GM23338 (cell line): ENCODE data around the gene PITPNC1. TPM values are rescaled to one million over a fixed set of nuclear protein-coding genes. Genes with fewer than 3 reads are reported as not detected.

Source experiments
- ATAC-seq: fragments of 200-7000 bp; cut with Tn5 transposase; 3 replicates; pipeline ENCODE4 v1.9.1; 2020
- DNase-seq: peaks from one replicate; pipeline ENCODE4 v3.0.0-alpha.2; 2015; ENCODE audit warnings: low spot score
- H2AFZ ChIP-seq: fragments of 200-600 bp; sonication (generic); 2 replicates; pipeline ENCODE4 v1.8.0; 2016; ENCODE audit warnings: antibody characterized with exemption, mild to moderate bottlenecking, moderate library complexity
- H3F3A ChIP-seq: fragments of 200-600 bp; sonication (generic); replicated peaks from 2 replicates; pipeline ENCODE4 v1.8.0; 2017; ENCODE audit warnings: antibody characterized with exemption, mixed run types, low read depth
- H3K27ac ChIP-seq: fragments of 200-600 bp; sonication (generic); 2 replicates; pipeline ENCODE4 v1.6.1; 2016; ENCODE audit warnings: low read depth
- H3K27me3 ChIP-seq: fragments of 200-600 bp; sonication (generic); 2 replicates; pipeline ENCODE4 v1.8.0; 2016; ENCODE audit warnings: mild to moderate bottlenecking, mixed run types, moderate library complexity; ENCODE audit not compliant: insufficient read depth
- H3K36me3 ChIP-seq: fragments of 200-600 bp; sonication (generic); 2 replicates; pipeline ENCODE4 v1.8.0; 2016; ENCODE audit warnings: mild to moderate bottlenecking; ENCODE audit not compliant: insufficient read depth
- H3K4me1 ChIP-seq: fragments of 200-600 bp; sonication (generic); 2 replicates; pipeline ENCODE4 v1.8.0; 2016; ENCODE audit warnings: mild to moderate bottlenecking, moderate library complexity; ENCODE audit not compliant: insufficient read depth
- H3K4me2 ChIP-seq: fragments of 200-600 bp; sonication (generic); 2 replicates; pipeline ENCODE4 v1.7.1; 2017; ENCODE audit warnings: mixed run types
- H3K4me3 ChIP-seq: fragments of 200-600 bp; sonication (generic); 2 replicates; pipeline ENCODE4 v1.6.1; 2016; ENCODE audit warnings: mixed run types
- H3K79me2 ChIP-seq: fragments of 200-600 bp; sonication (generic); replicated peaks from 2 replicates; pipeline ENCODE4 v1.8.0; 2017; ENCODE audit warnings: mild to moderate bottlenecking; ENCODE audit not compliant: insufficient read depth
- H3K9me2 ChIP-seq: fragments of 200-600 bp; sonication (generic); 2 replicates; pipeline ENCODE4 v1.8.0; 2017; ENCODE audit not compliant: insufficient read depth
- H4K20me1 ChIP-seq: fragments of 200-600 bp; sonication (generic); replicated peaks from 2 replicates; pipeline ENCODE4 v1.8.0; 2017; ENCODE audit warnings: mild to moderate bottlenecking; ENCODE audit not compliant: insufficient read depth
- H3K27ac Mint-ChIP-seq: 2 replicates; pipeline ENCODE4 v1.8.0; 2020; ENCODE audit warnings: inconsistent platforms, mild to moderate bottlenecking, moderate library complexity, mixed read lengths
- H3K27me3 Mint-ChIP-seq: 3 replicates; pipeline ENCODE4 v1.8.0; 2022; ENCODE audit warnings: low read depth, mild to moderate bottlenecking, moderate library complexity, mixed read lengths, inconsistent platforms; ENCODE audit not compliant: insufficient read depth, poor library complexity
- H3K36me3 Mint-ChIP-seq: 3 replicates; pipeline ENCODE4 v1.8.0; 2021; ENCODE audit warnings: low read depth, mild to moderate bottlenecking, inconsistent platforms, moderate library complexity, mixed read lengths
- H3K4me1 Mint-ChIP-seq: 3 replicates; pipeline ENCODE4 v1.8.0; 2020; ENCODE audit warnings: mild to moderate bottlenecking, inconsistent platforms, mixed read lengths
- H3K4me3 Mint-ChIP-seq: 3 replicates; pipeline ENCODE4 v1.8.0; 2021; ENCODE audit warnings: moderate library complexity, mild to moderate bottlenecking, inconsistent platforms, mixed read lengths
- H3K9me3 Mint-ChIP-seq: 3 replicates; pipeline ENCODE4 v1.8.0; 2020; ENCODE audit warnings: moderate library complexity, mild to moderate bottlenecking, inconsistent platforms, mixed read lengths
- CREB1 ChIP-seq: fragments of 250-450 bp; sonication (Bioruptor Pico); IDR thresholded peaks from 2 replicates; pipeline ENCODE4 v1.5.0; 2020; ENCODE audit warnings: low read depth, mild to moderate bottlenecking, moderate library complexity
- CTCF ChIP-seq, 2 experiments: fragments of 200-600 bp in 1 of 2; sonication (generic) in 1 of 2; conservative IDR thresholded peaks; 2 replicates each; pipeline versions ENCODE4 v1.5.1 to v1.6.1; 2016 to 2017; ENCODE audit warnings: antibody characterized with exemption in 2 of 2, low read depth in 2 of 2, mild to moderate bottlenecking in 2 of 2, moderate library complexity in 1 of 2
- EZH2 ChIP-seq: fragments of 200-600 bp; sonication (generic); IDR thresholded peaks from one replicate; pipeline ENCODE4 v1.8.0; 2017; ENCODE audit warnings: antibody characterized with exemption, mild to moderate bottlenecking, low read depth; ENCODE audit not compliant: unreplicated experiment
- EZH2phosphoT487 ChIP-seq: fragments of 200-600 bp; sonication (generic); IDR thresholded peaks from one replicate; pipeline ENCODE4 v1.8.1; 2018; ENCODE audit warnings: antibody characterized with exemption; ENCODE audit not compliant: unreplicated experiment
- JUNB ChIP-seq: IDR thresholded peaks from one replicate; pipeline ENCODE4 v1.6.1; 2016; ENCODE audit warnings: antibody characterized with exemption; ENCODE audit not compliant: unreplicated experiment
- NANOG ChIP-seq: IDR thresholded peaks from 2 replicates; pipeline ENCODE4 v1.6.1; 2016; ENCODE audit warnings: antibody characterized with exemption, borderline replicate concordance
- POLR2AphosphoS5 ChIP-seq: IDR thresholded peaks from 2 replicates; pipeline ENCODE4 v1.6.1; 2016; ENCODE audit warnings: antibody characterized with exemption, low read depth
- REST ChIP-seq: IDR thresholded peaks from one replicate; pipeline ENCODE4 v1.6.1; 2018; ENCODE audit warnings: antibody characterized with exemption; ENCODE audit not compliant: unreplicated experiment
- STAT1 ChIP-seq: IDR thresholded peaks from one replicate; pipeline ENCODE4 v1.6.1; 2016; ENCODE audit warnings: antibody characterized with exemption; ENCODE audit not compliant: unreplicated experiment
- ZNF114 ChIP-seq: fragments of 250-450 bp; sonication (Bioruptor Pico); IDR thresholded peaks from 2 replicates; pipeline ENCODE4 v1.5.0; 2020; ENCODE audit warnings: mild to moderate bottlenecking, moderate library complexity
- ZNF331 ChIP-seq: fragments of 250-450 bp; sonication (Bioruptor Pico); IDR thresholded peaks from 2 replicates; pipeline ENCODE4 v1.5.0; 2020; ENCODE audit warnings: low read depth, mild to moderate bottlenecking, moderate library complexity
- ZNF462 ChIP-seq: fragments of 250-450 bp; sonication (Bioruptor Pico); IDR thresholded peaks from 2 replicates; pipeline ENCODE4 v1.5.0; 2020; ENCODE audit warnings: mild to moderate bottlenecking, moderate library complexity
- polyA plus RNA-seq: library from polyadenylated mRNA; unstranded; fragments of >200 nt; fragmentation: Nextera tagmentation; extraction: Ambion mirVana; gene quantifications from 2 replicates; pipeline ENCODE4 v1.2.1, GENCODE V29; 2016
- total RNA-seq: library from RNA; depleted of rRNA; stranded (reverse); fragments of >200 nt; shearing (Covaris generic); gene quantifications from 2 replicates; pipeline ENCODE4 v1.2.3, GENCODE V29; 2014
- TF ChIP-seq, protein P1 (sequence below): IDR thresholded peaks from 2 replicates; pipeline ENCODE4 v1.6.1; 2016; ENCODE audit warnings: antibody characterized with exemption

The PITPNC1 gene
- total and polyA plus RNA-seq, 2 experiments from 2014 or later, result 23.0 to 32.6 TPM

DNA sequence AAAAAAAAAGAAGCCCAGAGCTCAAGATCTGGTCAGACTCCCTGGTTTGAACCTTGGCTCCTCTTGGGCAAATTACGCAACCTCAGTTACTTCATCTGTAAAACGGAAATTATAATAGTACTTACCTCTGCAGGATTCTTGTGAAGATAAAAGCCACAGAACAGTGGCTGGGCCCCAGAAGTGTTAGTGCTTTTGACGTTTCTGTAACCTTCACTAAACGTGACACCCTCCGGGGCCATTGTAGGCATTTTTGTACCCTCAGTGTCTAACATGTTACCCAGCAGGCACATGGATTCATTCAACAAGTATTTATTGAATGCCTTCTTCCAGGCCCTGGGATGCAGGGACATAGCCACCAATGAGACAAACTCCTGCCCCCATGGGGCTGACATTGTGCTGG is 58.0 kb downstream of the PITPNC1 start:
- peaks cover 88% of the 10 kb centered on the region for H3K79me2 ChIP-seq
- TF ChIP-seq ZNF331 (no peak), NANOG (no peak), EZH2phosphoT487 (no peak), CREB1 (CRISPR knock-in tag) (no peak), EZH2 (no peak), JUNB (no peak), CTCF (conservative IDR thresholded peaks at IDR 0.05; ENCODE audit: low read depth in 2 of 2) (no peak), ZNF462 (CRISPR knock-in tag) (no peak), POLR2AphosphoS5 (no peak), ZNF114 (CRISPR knock-in tag) (no peak), STAT1 (no peak), REST (no peak)
- TF ChIP-seq, protein P1, sequence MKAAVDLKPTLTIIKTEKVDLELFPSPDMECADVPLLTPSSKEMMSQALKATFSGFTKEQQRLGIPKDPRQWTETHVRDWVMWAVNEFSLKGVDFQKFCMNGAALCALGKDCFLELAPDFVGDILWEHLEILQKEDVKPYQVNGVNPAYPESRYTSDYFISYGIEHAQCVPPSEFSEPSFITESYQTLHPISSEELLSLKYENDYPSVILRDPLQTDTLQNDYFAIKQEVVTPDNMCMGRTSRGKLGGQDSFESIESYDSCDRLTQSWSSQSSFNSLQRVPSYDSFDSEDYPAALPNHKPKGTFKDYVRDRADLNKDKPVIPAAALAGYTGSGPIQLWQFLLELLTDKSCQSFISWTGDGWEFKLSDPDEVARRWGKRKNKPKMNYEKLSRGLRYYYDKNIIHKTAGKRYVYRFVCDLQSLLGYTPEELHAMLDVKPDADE, result no peak
- ATAC-seq, result no peak

More for the DNA sequence above, 58.0 kb downstream of the PITPNC1 start:
- Mint-ChIP-seq H3K27ac (no peak overlapping the region), H3K4me3 (no peak overlapping the region), H3K4me1 (peaks cover 13% of the 10 kb centered on the region), H3K9me3 (no peaks in the 10 kb centered on the region; the same call in 2 of the 3 replicates), H3K27me3 (peaks cover 8% of the 10 kb centered on the region), H3K36me3 (no peaks in the 10 kb centered on the region; the same call in 2 of the 3 replicates)
- Histone ChIP-seq H3K4me3 (no peak overlapping the region), H3K9me2 (no peaks in the 10 kb centered on the region), H2AFZ (no peak overlapping the region), H4K20me1 (0 out of 2 replicates have a peak, but pooled peaks cover 10% of the 10 kb centered on the region), H3F3A (0 out of 2 replicates have a peak, but pooled peaks cover 2% of the 10 kb centered on the region), H3K4me1 (peaks cover 19% of the 10 kb centered on the region), H3K27me3 (no peaks in the 10 kb centered on the region), H3K36me3 (no peaks in the 10 kb centered on the region), H3K4me2 (no peak overlapping the region), H3K27ac (no peak overlapping the region)
- DNase-seq, result no peak
